Fibroblast of the aortic adventitia (primary cell): ENCODE results near the gene MRPS10. TPM values are rescaled to one million over a fixed set of nuclear protein-coding genes. Genes with fewer than 3 reads are reported as not detected.
"Not testable (repeated sequence)": the region's sequence is repeated elsewhere in the genome, so short reads cannot be mapped to it uniquely, and the experiment has no call there.

ENCODE experiments used
- DNase-seq: peaks from one replicate; pipeline ENCODE4 v3.0.0-alpha.2; 2010; ENCODE audit warnings: low read depth
- H3K4me3 ChIP-seq: 2 replicates; pipeline ENCODE4 v1.5.1; 2011; ENCODE audit warnings: low read depth, mild to moderate bottlenecking, control low read depth, low read length, moderate library complexity
- total RNA-seq: library from RNA; depleted of rRNA; stranded (reverse); fragments of >200 nt; gene quantifications from 2 replicates; pipeline ENCODE4 v1.2.3, GENCODE V29; 2012; ENCODE audit warnings: low replicate concordance
- TF ChIP-seq, protein P1 (sequence below): IDR thresholded peaks from 2 replicates; pipeline ENCODE4 v1.5.1; 2011; ENCODE audit warnings: mild to moderate bottlenecking, low read length, control low read depth, inconsistent platforms; ENCODE audit not compliant: insufficient read depth

The MRPS10 gene
- total RNA-seq, 1 donor = 63.4 TPM

DNA sequence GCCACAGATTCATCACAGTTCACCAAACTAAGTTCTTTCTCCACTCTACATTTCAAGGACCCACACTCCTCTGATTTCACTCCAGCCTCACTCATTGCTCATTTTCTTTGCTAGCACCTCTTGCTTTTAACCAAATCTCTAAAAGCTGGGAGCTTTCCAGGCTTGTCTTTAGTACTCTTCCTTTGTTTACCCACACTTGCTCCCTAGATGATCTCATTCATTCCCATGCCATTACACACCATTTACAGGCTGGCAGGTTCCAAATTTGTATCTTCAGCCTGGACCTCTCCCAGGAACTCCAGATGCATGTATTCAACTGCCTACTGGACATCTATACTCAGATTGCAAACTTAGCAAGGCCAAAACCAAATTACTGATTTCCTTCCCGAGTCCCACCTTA is 17.6 kb downstream of the MRPS10 start:
- peak; percentile 97 for DNase-seq
- H3K4me3 ChIP-seq = no peak overlapping the region
- TF ChIP-seq, protein P1, sequence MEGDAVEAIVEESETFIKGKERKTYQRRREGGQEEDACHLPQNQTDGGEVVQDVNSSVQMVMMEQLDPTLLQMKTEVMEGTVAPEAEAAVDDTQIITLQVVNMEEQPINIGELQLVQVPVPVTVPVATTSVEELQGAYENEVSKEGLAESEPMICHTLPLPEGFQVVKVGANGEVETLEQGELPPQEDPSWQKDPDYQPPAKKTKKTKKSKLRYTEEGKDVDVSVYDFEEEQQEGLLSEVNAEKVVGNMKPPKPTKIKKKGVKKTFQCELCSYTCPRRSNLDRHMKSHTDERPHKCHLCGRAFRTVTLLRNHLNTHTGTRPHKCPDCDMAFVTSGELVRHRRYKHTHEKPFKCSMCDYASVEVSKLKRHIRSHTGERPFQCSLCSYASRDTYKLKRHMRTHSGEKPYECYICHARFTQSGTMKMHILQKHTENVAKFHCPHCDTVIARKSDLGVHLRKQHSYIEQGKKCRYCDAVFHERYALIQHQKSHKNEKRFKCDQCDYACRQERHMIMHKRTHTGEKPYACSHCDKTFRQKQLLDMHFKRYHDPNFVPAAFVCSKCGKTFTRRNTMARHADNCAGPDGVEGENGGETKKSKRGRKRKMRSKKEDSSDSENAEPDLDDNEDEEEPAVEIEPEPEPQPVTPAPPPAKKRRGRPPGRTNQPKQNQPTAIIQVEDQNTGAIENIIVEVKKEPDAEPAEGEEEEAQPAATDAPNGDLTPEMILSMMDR = no peak

DNA sequence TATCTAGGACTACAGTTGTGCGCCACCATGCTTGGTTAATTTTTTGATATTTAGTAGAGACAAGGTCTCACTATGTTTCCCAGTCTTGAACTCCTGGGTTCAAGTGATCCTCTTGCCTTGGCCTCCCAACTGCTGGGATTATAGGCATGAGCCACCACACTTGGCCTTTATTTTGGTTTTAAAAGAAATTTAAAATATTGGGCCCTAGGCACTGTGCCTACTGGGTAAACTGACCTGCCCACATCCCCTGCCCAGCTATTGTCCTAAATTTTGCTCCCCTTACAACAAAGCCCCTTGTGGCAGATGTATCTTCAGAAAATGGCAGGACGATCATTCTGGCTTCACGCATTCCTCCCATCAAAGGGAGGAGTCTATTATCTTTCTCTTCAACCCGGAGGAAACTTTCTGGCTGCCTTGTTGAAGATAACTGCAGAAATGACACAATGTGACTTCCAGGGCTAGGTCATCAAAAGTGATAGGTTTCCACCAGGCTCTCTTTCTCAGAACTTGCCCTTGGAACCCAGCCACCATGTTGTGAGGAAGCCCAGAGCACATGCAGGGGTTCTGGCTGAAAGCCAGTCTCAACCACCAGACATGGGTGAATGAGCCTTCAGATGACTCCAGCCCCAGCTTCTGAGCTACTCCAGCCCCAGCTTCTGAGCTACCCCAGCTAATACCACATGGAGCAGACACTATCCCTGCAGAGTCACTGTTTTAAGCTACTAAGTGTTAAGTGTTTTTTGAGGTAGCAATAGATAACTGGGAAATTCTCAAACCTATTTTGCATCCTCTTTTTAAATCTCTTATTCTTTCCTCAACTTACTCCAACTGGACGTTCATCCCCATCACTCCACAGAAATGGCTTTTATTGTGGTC is 18.3 kb downstream of the MRPS10 start:
- TF ChIP-seq, protein P1 = no peak
- DNase-seq = peak; percentile 66
- H3K4me3 ChIP-seq = no peak overlapping the region

DNA sequence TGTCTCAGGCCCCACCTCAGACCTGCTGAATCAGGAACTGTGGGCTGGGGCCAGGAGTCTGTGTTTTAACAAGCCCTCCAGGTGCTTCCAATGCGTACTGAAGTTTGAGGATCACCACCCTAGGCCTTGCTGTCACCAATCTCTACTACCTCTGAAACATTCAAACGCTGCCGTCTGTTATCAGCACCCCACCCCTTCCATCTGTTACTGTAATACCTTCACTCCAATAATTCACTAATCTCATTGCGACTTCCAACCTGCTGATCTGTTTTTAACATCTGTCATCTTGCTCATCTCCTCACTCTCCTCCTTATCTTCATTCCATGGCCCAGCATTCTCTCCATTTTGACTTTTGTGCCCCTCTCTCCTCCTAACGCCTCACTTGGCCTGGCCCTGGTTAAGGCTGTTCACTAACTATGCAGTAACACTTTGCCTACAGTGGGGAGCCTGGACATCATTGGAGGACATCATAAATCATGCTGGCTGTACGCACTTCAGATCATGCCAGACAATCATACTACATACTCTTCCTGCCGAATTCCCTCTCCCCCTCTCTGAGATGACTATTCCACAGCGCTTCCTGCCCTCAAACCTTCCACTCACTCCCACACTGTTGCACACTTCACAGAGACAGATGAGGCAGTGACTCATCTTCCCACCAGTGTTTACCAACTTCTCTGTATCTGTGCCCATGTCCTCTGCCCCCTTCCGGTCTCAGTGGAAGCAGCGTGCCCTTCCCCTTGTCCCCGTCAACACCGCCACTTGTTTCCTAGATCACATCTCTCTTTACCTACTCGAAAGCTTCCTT is 19.9 kb downstream of the MRPS10 start:
- DNase-seq = peak; percentile 48

DNA sequence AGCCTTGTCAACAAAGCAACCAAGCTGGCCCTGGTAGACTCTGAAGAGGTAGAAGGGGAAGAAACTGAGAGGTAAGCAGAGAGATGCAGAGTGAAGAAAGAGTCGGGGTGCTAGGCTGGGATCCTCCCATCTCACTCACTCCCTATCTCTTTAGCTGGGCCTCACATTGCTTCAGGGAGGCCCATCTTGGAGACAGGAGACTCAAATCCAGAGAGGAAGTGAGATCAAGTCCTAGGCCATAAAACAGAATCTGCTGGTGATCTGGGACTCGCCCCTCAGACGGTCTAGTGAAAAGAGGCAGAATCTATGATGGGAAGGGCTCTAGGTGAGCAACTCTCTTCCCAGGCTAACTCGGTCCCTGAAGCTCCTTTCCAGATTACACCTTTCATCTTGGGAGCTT is 22.2 kb downstream of the MRPS10 start:
- H3K4me3 ChIP-seq = no peak overlapping the region
- TF ChIP-seq, protein P1 = no peak

More for the DNA sequence above, 19.9 kb downstream of the MRPS10 start:
- TF ChIP-seq, protein P1 = no peak
- no peak overlapping the region for H3K4me3 ChIP-seq

DNA sequence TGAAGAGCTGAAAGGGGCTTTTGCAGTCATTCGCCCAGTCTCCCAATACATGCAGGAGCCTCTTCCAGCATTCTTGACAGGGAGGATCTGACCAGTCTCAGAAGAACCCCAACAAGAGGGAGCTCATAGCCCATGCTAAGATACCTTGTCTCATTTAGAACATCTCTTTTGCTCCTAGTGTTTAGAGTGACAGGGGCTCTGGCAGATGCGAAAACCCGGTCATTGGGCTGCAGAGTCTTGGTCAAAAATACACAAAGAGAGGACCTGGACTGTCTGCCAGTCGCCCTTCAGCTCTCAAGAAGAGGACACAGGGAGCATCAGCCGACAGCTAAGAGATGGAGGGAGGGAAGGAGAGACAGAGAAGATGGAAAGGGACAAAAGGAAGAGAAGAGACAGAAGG is 23.6 kb downstream of the MRPS10 start:
- DNase-seq = no peak
- TF ChIP-seq, protein P1 = no peak
- H3K4me3 ChIP-seq = no peak overlapping the region

More for the DNA sequence above, 22.2 kb downstream of the MRPS10 start:
- DNase-seq = no peak

DNA sequence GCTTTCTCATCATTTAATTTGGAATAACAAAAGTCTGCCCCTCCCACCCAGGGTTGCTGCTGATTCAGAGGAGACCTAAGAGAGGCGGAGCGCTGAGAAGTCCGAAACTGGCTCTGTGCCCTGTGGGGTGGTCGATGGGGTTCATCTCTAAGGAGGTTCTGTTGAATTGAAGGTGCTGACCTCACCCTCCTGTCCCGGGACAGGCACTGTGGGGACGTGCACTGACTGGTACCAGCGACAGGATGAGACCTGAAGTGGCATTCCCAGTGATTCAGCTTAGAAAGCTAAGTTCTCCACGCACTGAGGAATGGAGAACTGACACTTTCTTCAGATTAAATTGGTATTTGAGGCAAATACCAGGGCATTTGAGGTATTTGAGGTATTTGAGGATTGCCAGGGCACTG is 24.2 kb downstream of the MRPS10 start:
- DNase-seq = peak; percentile 16
- TF ChIP-seq, protein P1 = no peak
- H3K4me3 ChIP-seq = no peak overlapping the region

DNA sequence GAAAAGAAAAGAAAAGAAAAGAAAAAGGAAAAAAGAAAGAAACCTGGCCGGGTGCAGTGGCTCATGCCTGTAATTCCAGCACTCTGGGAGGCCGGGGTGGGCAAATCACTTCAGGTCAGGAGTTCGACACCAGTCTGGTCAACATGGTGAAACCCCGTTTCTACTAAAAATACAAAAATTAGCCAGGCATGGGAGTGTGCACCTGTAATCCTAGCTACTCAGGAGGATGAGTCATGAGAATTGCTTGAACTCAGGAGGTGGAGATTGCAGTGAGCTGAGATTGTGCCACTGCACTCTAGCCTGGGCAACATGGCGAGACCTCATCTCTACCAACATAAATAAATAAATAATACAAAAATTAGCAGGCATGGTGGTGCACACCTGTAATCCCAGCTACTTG is 25.3 kb downstream of the MRPS10 start:
- not testable (repeated sequence) for H3K4me3 ChIP-seq, DNase-seq
